Cardiac fibroblast (primary cell): ENCODE results near the gene ADH6.
"Not testable (repeated sequence)": the region's sequence is repeated elsewhere in the genome, so short reads cannot be mapped to it uniquely, and the experiment has no call there.

ENCODE experiments used
- DNase-seq, 2 donors: peaks; one replicate each; pipeline versions ENCODE4 v3.0.0 to v3.0.0-alpha.2; 2010; ENCODE audit warnings: low read depth in 2 of 2
- H3K4me3 ChIP-seq, 2 donors: replicated peaks in 1 of 2; 1 replicate in 1 of 2; 2 replicates in 1 of 2; pipeline ENCODE4 v1.5.1; 2011; ENCODE audit warnings: low read depth in 2 of 2, low read length in 2 of 2, mild to moderate bottlenecking in 2 of 2, moderate library complexity in 1 of 2
- CTCF ChIP-seq: IDR thresholded peaks from one replicate; pipeline ENCODE4 v1.5.1; 2011; ENCODE audit warnings: low read depth, mild to moderate bottlenecking, low read length, inconsistent platforms

ADH6 gene

DNA sequence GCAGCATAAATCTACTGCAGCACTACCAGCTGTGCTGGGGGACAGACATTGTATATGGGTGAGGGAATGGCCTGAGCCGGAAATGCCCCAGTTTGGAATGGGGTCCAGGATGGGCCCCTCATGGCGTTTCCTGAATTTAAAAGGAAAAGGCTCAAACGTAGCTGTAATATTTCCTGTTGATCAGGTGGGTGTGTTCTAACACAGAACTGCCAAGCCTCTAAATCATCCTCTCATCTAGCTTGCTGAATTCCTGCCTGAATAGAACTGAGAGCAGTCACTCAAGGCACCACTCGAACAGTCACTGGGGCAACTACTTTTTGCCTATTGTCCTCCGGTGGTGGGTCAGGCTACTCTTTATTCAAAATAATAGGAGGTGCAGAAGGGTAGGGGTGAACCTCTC, 28.7 kb downstream of the ADH6 start:
- no peak for DNase-seq
- no peak overlapping the region for H3K4me3 ChIP-seq
- TF ChIP-seq CTCF = no peak

DNA sequence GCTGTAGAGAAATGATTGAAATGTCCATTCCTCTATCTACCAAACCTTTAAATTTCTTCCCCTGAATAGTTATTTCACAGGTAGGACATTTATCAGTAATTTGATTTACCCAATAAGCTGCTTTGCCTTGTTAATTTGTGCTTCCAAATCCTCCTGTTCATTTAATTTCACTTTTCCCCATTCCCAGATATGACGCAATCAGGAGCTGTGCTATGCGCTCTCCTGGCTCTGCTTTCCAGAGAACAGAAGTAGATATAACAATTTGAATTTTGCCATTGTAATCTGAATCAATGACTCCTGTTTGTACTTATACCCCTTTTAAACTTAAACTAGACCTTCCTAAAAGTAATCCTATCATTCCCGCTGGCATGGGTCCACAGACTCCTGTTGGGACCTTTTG, 29.1 kb downstream of the ADH6 start:
- not testable (repeated sequence) for H3K4me3 ChIP-seq, DNase-seq

- TF ChIP-seq CTCF = no peak
- DNase-seq = no peak
- H3K4me3 ChIP-seq = no peak overlapping the region
Observed at GRCh38 chr4:99186029-99186428, 33.0 kb downstream of the ADH6 start.

DNA sequence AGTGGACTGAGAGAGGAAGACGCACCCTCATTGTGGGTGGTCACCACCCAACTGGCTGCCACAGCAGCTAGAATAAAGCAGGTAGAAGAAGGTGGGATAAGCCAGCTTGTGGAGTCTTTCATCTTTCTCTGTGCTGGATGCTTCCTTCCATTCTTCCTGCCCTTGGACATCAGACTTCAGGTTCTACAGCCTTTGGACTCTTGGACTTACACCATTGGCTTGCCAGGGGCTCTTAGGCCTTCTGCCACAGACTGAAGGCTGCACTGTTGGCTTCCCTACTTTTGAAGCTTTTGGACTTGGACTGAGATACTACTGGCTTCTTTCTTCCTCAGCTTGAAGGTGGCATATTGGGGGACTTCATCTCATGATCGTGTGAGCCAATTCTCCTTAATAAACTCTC, 33.5 kb downstream of the ADH6 start:
- H3K4me3 ChIP-seq = no peak overlapping the region
- DNase-seq = no peak
- no peak for TF ChIP-seq CTCF

DNA sequence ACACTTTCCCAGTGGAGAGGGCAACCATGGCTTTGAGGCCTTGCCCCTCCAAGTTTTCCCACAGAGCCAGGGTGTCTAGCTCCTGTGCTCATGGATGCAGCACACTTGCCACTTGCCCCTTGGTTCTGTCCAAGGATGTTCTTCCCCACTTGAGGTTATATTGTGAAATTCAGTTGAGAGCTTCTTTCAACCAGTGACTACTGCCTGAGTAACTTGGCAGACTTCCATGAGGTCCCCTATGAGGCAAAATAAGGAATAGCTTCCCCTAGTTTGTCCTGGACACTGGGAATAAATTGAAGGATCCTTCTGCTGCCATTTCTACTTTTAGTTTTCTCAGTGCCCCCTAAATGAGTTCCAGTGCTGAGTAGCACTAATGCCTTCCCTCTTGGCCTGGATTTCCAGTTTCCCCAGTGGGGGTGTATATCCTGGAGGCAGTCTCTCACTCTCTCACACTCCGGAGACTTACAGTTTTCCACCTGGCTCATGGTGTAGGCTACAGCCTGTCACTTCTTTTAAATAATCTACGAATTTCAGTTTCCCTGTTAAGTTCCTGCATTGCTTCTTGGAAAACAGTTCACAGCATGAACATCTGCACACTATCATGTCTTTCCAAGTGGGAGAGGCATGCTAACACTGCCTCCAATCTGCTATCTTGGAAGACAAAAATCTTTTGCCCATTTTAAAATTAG, 38.5 kb downstream of the ADH6 start:
- DNase-seq = peak; percentile 70 to 86
- TF ChIP-seq CTCF = no peak
- no peak overlapping the region for H3K4me3 ChIP-seq

DNA sequence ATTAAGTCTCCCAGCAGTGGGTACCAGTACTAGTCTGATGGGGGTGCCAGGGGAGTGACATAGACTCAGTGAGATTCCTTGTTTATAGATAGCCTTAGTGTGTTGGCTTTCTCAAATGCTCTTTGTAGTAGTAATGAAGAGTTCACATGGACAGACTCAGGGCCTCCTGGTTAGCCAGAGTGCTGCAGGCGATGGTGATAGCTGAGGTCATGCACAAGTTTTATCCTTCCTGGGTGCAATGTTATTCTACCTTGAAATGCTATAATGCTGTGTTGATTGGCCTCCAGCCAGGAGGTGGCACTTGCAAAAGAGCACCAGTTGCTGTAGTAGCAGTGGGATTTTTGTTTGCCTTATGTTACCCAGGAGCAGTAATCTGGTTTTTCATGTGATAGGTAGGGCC, 39.4 kb downstream of the ADH6 start:
- TF ChIP-seq CTCF = no peak
- H3K4me3 ChIP-seq = no peak overlapping the region
- peak in 1 of 2 donors; percentile 3 for DNase-seq

GRCh38 chr4:99179178-99179577, 39.9 kb downstream of the ADH6 start:
- no peak overlapping the region for H3K4me3 ChIP-seq
- DNase-seq = no peak
- TF ChIP-seq CTCF = no peak
